CD4-positive, alpha-beta T cell (primary cell): ENCODE results near the gene PAX3. TPM values are rescaled to one million over a fixed set of nuclear protein-coding genes. Genes with fewer than 3 reads are reported as not detected.
A peak's percentile ranks its signal among the peaks of the same experiment; 100 is the strongest.

Experiments used
- ATAC-seq: fragments of 200-7000 bp; cut with Tn5 transposase; one replicate; pipeline ENCODE4 v1.10.0; 2022; ENCODE audit warnings: mild to moderate bottlenecking; ENCODE audit not compliant: poor library complexity
- CTCF ChIA-PET: fragments of 350-600 bp; sonication (Branson Sonifier 250); formaldehyde crosslinking; loops from one replicate; lab custom pipeline; 2021; ENCODE audit warnings: antibody characterized with exemption, inconsistent platforms; lab: Charles Lee
- POLR2A ChIA-PET: fragments of 350-600 bp; sonication (Branson Sonifier 250); formaldehyde crosslinking; loops from one replicate; lab custom pipeline; 2021; ENCODE audit warnings: antibody characterized with exemption, inconsistent platforms; lab: Charles Lee
- DNase-seq, 14 experiments: peaks; one replicate each; pipeline ENCODE4 v3.0.0-alpha.2; 2013 to 2020; ENCODE audit warnings: mixed read lengths in 2 of 14
- H3K27ac ChIP-seq, 2 donors: one replicate each; pipeline versions ENCODE4 v1.5.1 to v1.7.0; 2013; ENCODE audit warnings: low read length in 2 of 2, low read depth in 1 of 2, mild to moderate bottlenecking in 1 of 2
- H3K27me3 ChIP-seq, 2 experiments: 1 replicate in 1 of 2; 2 replicates in 1 of 2; pipeline versions ENCODE4 v1.6.1 to v1.7.0; 2013; ENCODE audit warnings: low read length in 2 of 2, control low read depth in 1 of 2, mild to moderate bottlenecking in 1 of 2, moderate library complexity in 1 of 2; ENCODE audit not compliant: insufficient read depth in 2 of 2, control insufficient read depth in 1 of 2
- H3K36me3 ChIP-seq: one replicate; pipeline ENCODE4 v1.6.1; 2013; ENCODE audit warnings: low read length, control low read depth; ENCODE audit not compliant: insufficient read depth
- H3K4me1 ChIP-seq: one replicate; pipeline ENCODE4 v1.6.1; 2013; ENCODE audit warnings: low read length, control low read depth; ENCODE audit not compliant: insufficient read depth
- H3K4me3 ChIP-seq: one replicate; pipeline ENCODE4 v1.5.1; 2013; ENCODE audit warnings: mild to moderate bottlenecking, low read length, moderate library complexity
- H3K9me3 ChIP-seq, 2 experiments: 1 replicate in 1 of 2; 2 replicates in 1 of 2; pipeline versions ENCODE4 v1.6.1 to v1.7.0; 2013; ENCODE audit warnings: low read length in 2 of 2, mild to moderate bottlenecking in 2 of 2, control low read depth in 1 of 2, moderate library complexity in 1 of 2; ENCODE audit not compliant: control insufficient read depth in 1 of 2, insufficient read depth in 1 of 2
- H3K27ac Mint-ChIP-seq: one replicate; pipeline ENCODE4 v1.8.0; 2020; ENCODE audit warnings: mixed read lengths
- H3K27me3 Mint-ChIP-seq: one replicate; pipeline ENCODE4 v1.8.0; 2021; ENCODE audit warnings: mixed read lengths
- H3K36me3 Mint-ChIP-seq: one replicate; pipeline ENCODE4 v1.8.0; 2021; ENCODE audit warnings: low read depth, mixed read lengths
- H3K4me1 Mint-ChIP-seq: one replicate; pipeline ENCODE4 v1.8.0; 2021; ENCODE audit warnings: low read depth, mixed read lengths
- H3K4me3 Mint-ChIP-seq: one replicate; pipeline ENCODE4 v1.8.0; 2020; ENCODE audit warnings: mild to moderate bottlenecking, mixed read lengths
- H3K9me3 Mint-ChIP-seq: one replicate; pipeline ENCODE4 v1.8.0; 2020; ENCODE audit warnings: mixed read lengths
- intact Hi-C, 2 experiments: fragments of 100-400 bp; cut with DNase I in 1 of 2; cut with micrococcal nuclease in 1 of 2; formaldehyde crosslinking; loops; one replicate each; pipeline versions ENCODE4 v1.15.1 to v1.9.0; 2023 to 2025; cut with DNase I, micrococcal nuclease
- total RNA-seq, 174 experiments: library from RNA in 2 of 174; stranded (reverse) in 2 of 174; gene quantifications; one replicate each; pipeline ENCODE4 v1.2.3 and lab custom pipeline; 2021 to 2026
- TF ChIP-seq, protein P1 (sequence below): fragments of 200-600 bp; IDR thresholded peaks from one replicate; pipeline ENCODE4 v1.8.0; 2022; ENCODE audit warnings: antibody characterized with exemption, mild to moderate bottlenecking

The PAX3 gene
- total RNA-seq, 2 experiments from 2014 or later, result not detected

DNA sequence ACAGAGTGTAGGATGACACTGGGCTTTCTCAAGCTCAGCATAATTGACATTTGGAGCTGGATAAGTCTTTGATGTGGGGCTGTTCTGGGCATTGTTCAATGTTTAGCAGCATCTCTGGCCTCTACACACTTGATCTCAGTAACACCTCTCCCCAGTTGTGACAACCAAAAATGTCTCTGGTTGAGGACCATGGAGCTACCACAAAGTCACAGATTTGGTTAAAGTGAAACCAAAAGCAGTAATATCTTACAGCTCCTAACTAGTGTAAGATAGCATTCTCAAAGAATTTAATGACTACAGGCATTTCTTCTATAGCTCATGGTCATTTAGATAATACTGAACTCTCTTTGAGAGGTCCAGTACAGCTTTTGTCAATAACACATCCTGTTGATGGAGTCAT lies 23.4 kb upstream of the PAX3 start:
- H3K9me3 Mint-ChIP-seq, result no peaks in the 10 kb centered on the region
- Histone ChIP-seq H3K4me3 (no peak overlapping the region), H3K36me3 (no peaks in the 10 kb centered on the region), H3K27ac (no peak overlapping the region), H3K9me3 (no peaks in the 10 kb centered on the region), H3K27me3 (peaks cover 17 to 27% of the 10 kb centered on the region in 2 experiments), H3K4me1 (peaks cover 12% of the 10 kb centered on the region)
- DNase-seq (peak in 1 of 14 experiments; percentile 24), ATAC-seq (no peak)
- TF ChIP-seq, protein P1, sequence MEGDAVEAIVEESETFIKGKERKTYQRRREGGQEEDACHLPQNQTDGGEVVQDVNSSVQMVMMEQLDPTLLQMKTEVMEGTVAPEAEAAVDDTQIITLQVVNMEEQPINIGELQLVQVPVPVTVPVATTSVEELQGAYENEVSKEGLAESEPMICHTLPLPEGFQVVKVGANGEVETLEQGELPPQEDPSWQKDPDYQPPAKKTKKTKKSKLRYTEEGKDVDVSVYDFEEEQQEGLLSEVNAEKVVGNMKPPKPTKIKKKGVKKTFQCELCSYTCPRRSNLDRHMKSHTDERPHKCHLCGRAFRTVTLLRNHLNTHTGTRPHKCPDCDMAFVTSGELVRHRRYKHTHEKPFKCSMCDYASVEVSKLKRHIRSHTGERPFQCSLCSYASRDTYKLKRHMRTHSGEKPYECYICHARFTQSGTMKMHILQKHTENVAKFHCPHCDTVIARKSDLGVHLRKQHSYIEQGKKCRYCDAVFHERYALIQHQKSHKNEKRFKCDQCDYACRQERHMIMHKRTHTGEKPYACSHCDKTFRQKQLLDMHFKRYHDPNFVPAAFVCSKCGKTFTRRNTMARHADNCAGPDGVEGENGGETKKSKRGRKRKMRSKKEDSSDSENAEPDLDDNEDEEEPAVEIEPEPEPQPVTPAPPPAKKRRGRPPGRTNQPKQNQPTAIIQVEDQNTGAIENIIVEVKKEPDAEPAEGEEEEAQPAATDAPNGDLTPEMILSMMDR, result no peak
- intact Hi-C loops, result no loop called here
- ChIA-PET CTCF (no interaction called here), POLR2A (no interaction called here)
- no peak overlapping the region for H3K4me3 Mint-ChIP-seq
- peaks cover 66% of the 10 kb centered on the region for H3K27me3 Mint-ChIP-seq
- peaks cover 14% of the 10 kb centered on the region for H3K4me1 Mint-ChIP-seq
- H3K36me3 Mint-ChIP-seq, result no peaks in the 10 kb centered on the region
- no peak overlapping the region for H3K27ac Mint-ChIP-seq

DNA sequence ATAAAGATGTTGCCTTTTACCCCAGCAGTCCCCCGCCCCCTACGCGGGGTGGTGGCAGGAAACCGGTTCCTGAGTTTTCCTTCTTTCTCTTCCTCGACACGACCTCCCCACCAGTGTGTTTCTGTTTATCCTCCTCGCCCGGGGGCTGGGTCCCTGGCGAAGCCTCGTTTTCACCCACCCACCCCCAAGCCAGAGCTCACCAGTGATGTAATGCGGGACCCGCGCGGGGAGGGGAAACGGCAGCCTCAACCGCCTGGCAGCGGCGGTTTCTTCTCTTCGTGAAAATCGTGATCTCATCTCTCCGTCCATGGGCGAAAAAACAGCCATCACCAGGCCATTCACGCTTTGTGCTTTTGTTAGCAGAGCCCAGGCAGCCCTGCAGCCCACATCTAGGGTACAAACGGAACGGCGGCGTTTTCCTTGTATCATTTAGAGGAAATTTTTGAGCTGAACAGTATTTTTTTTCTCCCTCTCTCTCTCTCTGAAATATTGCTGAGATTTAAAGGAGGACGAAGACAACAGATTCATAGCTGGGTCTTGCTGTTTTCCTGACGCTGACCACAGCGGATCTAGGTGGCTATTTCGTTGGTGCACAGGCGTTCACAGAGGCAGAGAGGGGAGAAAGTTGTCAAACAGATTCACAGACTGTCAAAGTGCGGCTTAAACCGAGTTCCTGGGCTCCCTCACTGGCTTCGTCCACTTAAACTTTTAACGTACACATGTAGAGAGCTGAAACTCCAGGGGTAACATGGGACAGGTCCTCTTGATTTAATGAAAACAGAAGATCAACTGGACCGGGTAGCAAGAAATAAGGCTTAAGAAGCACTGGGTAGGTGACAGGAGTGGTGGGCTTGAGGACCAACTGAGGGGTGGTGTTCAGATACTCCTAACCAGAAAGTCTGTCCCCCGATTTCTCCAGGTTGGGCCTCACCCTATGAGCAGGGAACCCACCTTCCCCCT lies 21.9 kb upstream of the PAX3 start:
- ATAC-seq (no peak), DNase-seq (peak in 1 of 14 experiments; percentile 24)
- Mint-ChIP-seq H3K27me3 (peaks cover 73% of the 10 kb centered on the region), H3K36me3 (no peaks in the 10 kb centered on the region), H3K4me1 (peaks cover 14% of the 10 kb centered on the region), H3K27ac (no peak overlapping the region), H3K9me3 (no peaks in the 10 kb centered on the region), H3K4me3 (peak overlapping the region; percentile 87)
- intact Hi-C loops, result no loop called here
- Histone ChIP-seq H3K4me1 (peaks cover 12% of the 10 kb centered on the region), H3K9me3 (no peaks in the 10 kb centered on the region), H3K36me3 (no peaks in the 10 kb centered on the region), H3K4me3 (peak overlapping the region; percentile 32), H3K27me3 (peaks cover 20 to 42% of the 10 kb centered on the region in 2 experiments), H3K27ac (no peak overlapping the region)
- POLR2A ChIA-PET, result no interaction called here
- CTCF ChIA-PET, result no interaction called here
- TF ChIP-seq, protein P1, result no peak

DNA sequence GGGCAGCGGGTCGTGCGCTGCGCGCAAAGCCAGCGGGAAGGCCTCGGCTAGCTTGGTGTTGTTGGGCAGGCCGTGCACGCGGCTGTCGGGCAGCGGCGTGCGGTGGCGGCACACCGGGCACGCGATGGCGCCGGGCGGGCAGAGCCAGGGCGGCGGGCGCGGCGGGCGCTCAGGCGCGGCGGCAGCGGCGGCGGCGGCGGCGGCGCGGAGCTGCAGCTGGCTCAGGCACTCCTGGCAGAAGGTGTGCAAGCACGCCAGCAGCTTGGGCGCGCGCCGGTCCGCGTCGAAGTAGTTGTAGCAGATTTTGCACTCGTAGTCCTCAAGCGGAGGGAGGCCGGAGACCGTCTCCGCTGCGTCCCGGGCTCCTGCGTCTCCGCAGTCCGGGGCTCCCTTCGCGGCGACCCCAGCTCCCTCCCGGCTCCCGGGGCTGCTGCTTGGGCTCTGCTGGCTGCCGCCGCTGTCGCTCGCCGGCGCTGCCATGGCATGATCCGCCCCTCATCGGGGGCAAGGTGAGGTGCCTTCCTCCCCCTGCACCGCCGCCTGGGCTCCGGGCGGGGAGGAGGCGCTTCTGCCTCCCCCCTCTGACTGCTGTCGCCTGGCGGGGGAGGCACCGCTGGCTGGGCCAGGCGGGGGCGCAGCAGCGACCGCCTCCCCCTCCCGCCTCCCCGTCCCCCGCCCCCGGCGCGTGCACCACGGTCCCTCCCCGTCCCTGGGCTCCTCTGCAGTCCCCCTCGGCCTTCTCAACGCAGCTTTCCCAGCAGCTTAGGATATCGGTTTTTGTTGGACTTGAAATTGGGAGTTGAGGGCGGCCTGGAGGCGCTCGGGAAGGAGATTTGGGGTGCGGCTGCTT lies 21.0 kb upstream of the PAX3 start:
- Histone ChIP-seq H3K9me3 (no peaks in the 10 kb centered on the region), H3K4me1 (peaks cover 12% of the 10 kb centered on the region), H3K27me3 (peaks cover 30 to 50% of the 10 kb centered on the region in 2 experiments), H3K27ac (no peak overlapping the region), H3K36me3 (no peaks in the 10 kb centered on the region), H3K4me3 (peak overlapping the region; percentile 32)
- ChIA-PET CTCF (no interaction called here), POLR2A (no interaction called here)
- intact Hi-C loops, result loop anchor here (2.0 to 10.0 kb wide), 6 partner anchors 105 to 293 kb away; partner anchors contain the start of gene SGPP2 (in 1 of the 2)
- Mint-ChIP-seq H3K36me3 (no peaks in the 10 kb centered on the region), H3K27me3 (peaks cover 75% of the 10 kb centered on the region), H3K9me3 (no peaks in the 10 kb centered on the region), H3K27ac (no peak overlapping the region), H3K4me1 (peaks cover 14% of the 10 kb centered on the region), H3K4me3 (peak overlapping the region; percentile 87)
- DNase-seq, result peak in 4 of 14 experiments; percentile 22 to 57 (median 33)
- TF ChIP-seq, protein P1, result no peak
- peak; percentile 40 for ATAC-seq
